Spinal cord (tissue), 10 donors: ENCODE data around the gene AIFM3. TPM values are rescaled to one million over a fixed set of nuclear protein-coding genes. Genes with fewer than 3 reads are reported as not detected.
A peak's percentile ranks its signal among the peaks of the same experiment; 100 is the strongest.

Experiments used
- DNase-seq, 6 donors: peaks; one replicate each; pipeline versions ENCODE4 v3.0.0 to v3.0.0-alpha.2; 2013 to 2015; ENCODE audit warnings: low spot score in 6 of 6, low read depth in 4 of 6
- H3K27ac ChIP-seq: one replicate; pipeline ENCODE4 v1.5.1; 2013; ENCODE audit warnings: low read depth, low read length, control low read depth
- H3K27me3 ChIP-seq: one replicate; pipeline ENCODE4 v1.6.1; 2013; ENCODE audit warnings: low read length; ENCODE audit not compliant: control insufficient read depth, insufficient read depth
- H3K36me3 ChIP-seq: one replicate; pipeline ENCODE4 v1.6.1; 2013; ENCODE audit warnings: low read length; ENCODE audit not compliant: control insufficient read depth, insufficient read depth
- H3K4me1 ChIP-seq: one replicate; pipeline ENCODE4 v1.6.1; 2013; ENCODE audit warnings: low read length; ENCODE audit not compliant: control insufficient read depth, insufficient read depth
- H3K4me3 ChIP-seq: one replicate; pipeline ENCODE4 v1.5.1; 2013; ENCODE audit warnings: low read depth, low read length, control low read depth
- H3K9me3 ChIP-seq: one replicate; pipeline ENCODE4 v1.6.1; 2013; ENCODE audit warnings: low read length; ENCODE audit not compliant: control insufficient read depth, insufficient read depth
- WGBS: methylation state at CpG from one replicate; pipeline ENCODE4 v1.1.5; 2013; ENCODE audit warnings: missing lambda C conversion rate; ENCODE audit not compliant: insufficient coverage; 5-methylcytosine and 5-hydroxymethylcytosine counted together
- polyA plus RNA-seq, 2 donors: library from polyadenylated mRNA; unstranded; fragments of 120-200 nt; gene quantifications; one replicate each; pipeline ENCODE4 v1.2.1, GENCODE V29; 2013; ENCODE audit not compliant: insufficient read length in 2 of 2
- total RNA-seq, 2 donors: library from RNA; depleted of rRNA in 1 of 2; stranded (reverse); fragments of 120-200 nt in 1 of 2; fragments of >200 nt in 1 of 2; gene quantifications; one replicate each; pipeline versions ENCODE4 v1.2.3 to v1.2.4, GENCODE V29; 2013 to 2014
- donor health status: healthy.

Gene AIFM3
- total and polyA plus RNA-seq, 4 donors: 29.4 to 147 (median 40.1) TPM

DNA sequence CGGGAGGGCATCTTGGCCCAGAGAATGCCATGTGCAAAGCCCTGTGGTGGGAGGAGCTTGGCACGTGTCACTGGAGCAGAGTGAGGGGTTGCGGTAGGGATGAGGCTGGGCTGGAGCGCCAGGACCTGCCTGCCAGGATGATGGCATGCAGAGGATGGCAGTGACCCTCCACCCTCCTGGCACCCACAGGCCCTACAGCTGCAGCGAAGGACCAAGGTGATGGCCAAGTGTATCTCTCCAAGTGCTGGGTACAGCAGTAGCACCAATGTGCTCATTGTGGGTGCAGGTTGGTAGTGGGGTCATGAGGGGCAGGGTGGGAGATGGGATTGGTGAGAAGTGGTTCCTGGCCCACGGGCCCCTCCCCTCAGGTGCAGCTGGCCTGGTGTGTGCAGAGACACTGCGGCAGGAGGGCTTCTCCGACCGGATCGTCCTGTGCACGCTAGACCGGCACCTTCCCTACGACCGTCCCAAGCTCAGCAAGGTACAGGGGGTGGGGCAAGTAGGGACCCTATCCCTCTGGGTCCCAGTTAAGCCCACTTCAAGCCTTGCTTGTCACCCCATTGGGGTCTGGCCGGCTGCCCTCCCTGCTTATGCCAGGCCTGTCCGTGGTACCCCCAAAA is 7.4 kb downstream of the AIFM3 start:
- Histone ChIP-seq H3K4me1 (peaks cover 15% of the 10 kb centered on the region), H3K4me3 (no peak overlapping the region), H3K9me3 (no peaks in the 10 kb centered on the region), H3K27ac (no peak overlapping the region), H3K36me3 (peaks cover 18% of the 10 kb centered on the region), H3K27me3 (no peaks in the 10 kb centered on the region)
- DNase-seq: no peak
- WGBS: 84% methylated on average over 9 of the region's 16 CpGs

DNA sequence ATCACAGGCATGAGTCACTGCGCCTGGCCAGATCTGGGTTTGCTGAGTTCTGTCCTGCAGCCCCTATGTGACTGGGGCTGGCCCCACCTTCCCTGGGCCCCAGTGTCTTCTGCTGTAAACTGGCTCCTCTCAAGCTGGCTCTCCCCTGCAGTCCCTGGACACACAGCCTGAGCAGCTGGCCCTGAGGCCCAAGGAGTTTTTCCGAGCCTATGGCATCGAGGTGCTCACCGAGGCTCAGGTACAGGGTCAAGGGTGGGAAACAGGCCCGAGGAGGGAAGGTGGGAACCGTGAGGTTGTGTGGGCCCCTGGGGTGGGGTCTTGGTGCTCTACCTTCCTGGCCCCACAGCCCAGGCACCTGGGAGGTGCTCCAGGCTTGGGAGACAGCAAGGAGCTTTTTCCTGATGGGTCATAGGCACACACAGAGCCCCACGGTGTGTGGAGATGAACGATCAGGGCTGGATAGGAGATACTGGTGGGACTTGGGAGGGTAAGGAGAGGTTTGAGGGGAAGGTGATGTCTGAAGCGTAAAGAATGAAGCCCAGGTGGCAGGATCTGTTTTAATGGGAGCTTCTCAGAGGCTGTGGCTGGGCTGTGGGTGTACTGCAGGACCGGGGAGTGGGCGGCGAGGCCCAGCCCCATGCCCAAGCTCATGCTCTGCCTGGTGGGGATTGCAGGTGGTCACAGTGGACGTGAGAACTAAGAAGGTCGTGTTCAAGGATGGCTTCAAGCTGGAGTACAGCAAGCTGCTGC is 8.7 kb downstream of the AIFM3 start:
- Histone ChIP-seq H3K4me3 (no peak overlapping the region), H3K36me3 (peaks cover 18% of the 10 kb centered on the region), H3K27ac (no peak overlapping the region), H3K27me3 (no peaks in the 10 kb centered on the region), H3K9me3 (no peaks in the 10 kb centered on the region), H3K4me1 (peaks cover 28% of the 10 kb centered on the region)
- WGBS: 87% methylated on average over 14 of the region's 14 CpGs
- no peak for DNase-seq

DNA sequence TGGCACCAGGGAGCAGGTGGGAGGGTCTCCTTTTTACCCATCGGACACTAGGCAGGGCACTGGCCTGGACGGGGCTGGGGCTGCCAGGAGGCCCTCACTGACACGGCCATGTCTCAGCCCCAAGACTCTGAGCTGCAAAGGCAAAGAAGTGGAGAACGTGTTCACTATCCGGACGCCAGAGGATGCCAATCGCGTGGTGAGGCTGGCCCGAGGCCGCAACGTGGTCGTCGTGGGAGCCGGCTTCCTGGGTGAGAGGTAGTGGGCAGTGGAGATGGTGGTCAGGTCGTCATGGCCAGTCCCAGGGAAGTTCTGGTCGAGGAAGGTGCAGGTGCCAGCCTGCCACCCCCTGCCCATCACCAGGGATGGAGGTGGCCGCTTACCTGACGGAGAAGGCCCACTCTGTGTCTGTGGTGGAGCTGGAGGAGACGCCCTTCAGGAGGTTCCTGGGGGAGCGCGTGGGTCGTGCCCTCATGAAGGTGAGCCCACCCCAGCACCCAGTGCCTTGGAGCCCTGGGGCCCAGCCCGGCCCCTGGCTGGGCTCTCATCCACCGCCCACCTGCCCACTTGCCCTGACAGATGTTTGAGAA is 9.3 kb downstream of the AIFM3 start:
- no peak overlapping the region for H3K4me3 ChIP-seq
- no peaks in the 10 kb centered on the region for H3K9me3 ChIP-seq
- H3K27me3 ChIP-seq: no peaks in the 10 kb centered on the region
- peaks cover 28% of the 10 kb centered on the region for H3K4me1 ChIP-seq
- peaks cover 18% of the 10 kb centered on the region for H3K36me3 ChIP-seq
- WGBS: 86% methylated on average over 22 of the region's 24 CpGs
- no peak for DNase-seq
- no peak overlapping the region for H3K27ac ChIP-seq

DNA sequence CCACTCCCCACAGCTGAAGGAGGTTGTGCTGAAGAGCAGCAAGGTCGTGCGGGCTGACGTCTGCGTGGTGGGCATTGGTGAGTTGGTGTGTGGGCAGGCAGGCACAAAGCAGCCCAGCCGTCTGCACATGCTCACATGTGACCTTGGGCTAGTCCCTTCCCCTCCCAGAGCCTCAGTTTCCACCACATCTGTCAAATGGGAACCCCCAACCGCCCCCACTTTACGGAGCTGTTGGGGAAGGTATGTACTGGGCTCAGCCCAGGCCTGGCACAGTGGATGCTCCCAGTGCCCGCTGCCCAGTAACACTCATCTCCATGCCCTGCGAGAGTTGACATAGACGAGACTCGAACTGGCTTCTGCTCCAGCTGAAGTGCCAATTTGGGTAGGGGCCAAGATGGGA is 10.0 kb downstream of the AIFM3 start:
- 87% methylated on average over 4 of the region's 11 CpGs for WGBS
- Histone ChIP-seq H3K4me3 (no peak overlapping the region), H3K27me3 (no peaks in the 10 kb centered on the region), H3K4me1 (peaks cover 29% of the 10 kb centered on the region), H3K27ac (no peak overlapping the region), H3K36me3 (peaks cover 18% of the 10 kb centered on the region), H3K9me3 (no peaks in the 10 kb centered on the region)
- no peak for DNase-seq

DNA sequence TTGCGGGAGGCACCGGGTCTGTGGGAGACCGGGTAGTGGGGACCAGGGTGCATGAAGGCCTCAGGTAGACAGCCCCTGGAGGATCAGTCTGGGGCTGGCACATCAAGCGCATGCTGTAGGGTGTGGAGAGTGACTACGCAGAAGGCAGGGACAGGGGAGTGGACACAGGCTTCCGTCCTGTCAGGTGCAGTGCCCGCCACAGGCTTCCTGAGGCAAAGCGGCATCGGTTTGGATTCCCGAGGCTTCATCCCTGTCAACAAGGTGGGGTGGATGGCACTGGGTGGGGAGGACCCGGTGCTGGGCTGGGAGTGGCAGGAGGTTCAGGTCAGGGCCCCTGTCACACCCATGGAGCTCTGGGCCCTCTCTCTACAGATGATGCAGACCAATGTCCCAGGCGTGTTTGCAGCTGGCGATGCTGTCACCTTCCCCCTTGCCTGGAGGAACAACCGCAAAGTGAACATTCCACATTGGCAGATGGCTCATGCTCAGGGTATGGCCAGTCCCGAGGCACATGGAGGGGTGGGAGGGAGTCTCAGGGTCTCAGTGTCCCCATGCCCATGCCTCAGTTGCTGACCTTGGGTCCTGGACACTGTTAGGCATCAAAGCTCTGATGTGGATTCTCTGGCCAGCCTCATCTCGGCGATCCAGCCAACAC is 10.6 kb downstream of the AIFM3 start:
- Histone ChIP-seq H3K36me3 (peaks cover 21% of the 10 kb centered on the region), H3K4me1 (peaks cover 32% of the 10 kb centered on the region), H3K4me3 (no peak overlapping the region), H3K9me3 (no peaks in the 10 kb centered on the region), H3K27me3 (no peaks in the 10 kb centered on the region), H3K27ac (no peak overlapping the region)
- 83% methylated on average over 16 of the region's 17 CpGs for WGBS
- DNase-seq: no peak

DNA sequence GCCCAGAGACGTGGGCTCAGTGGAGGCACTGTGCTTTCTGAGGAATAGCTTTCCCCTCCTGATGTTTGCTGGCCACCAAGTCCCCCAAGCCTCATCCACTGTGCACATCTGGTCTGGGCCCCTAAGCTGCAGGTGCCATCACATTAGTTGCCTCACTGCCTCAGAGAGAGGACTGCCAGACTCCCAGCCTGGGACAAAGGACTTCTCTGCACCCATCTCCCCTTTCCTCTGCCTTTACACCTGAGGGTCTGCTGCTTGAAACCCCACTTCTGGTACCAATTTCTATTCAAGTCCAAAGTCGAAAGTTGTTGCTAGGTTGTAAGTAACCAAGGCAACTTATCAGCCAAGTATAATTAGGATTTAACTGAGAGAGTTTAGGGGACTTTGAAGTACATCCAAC is 11.4 kb downstream of the AIFM3 start:
- Histone ChIP-seq H3K4me1 (peaks cover 40% of the 10 kb centered on the region), H3K27me3 (no peaks in the 10 kb centered on the region), H3K36me3 (peaks cover 20% of the 10 kb centered on the region), H3K4me3 (no peak overlapping the region), H3K27ac (no peak overlapping the region), H3K9me3 (no peaks in the 10 kb centered on the region)
- no peak for DNase-seq
- WGBS: 85% methylated on average over 1 of the region's 2 CpGs

DNA sequence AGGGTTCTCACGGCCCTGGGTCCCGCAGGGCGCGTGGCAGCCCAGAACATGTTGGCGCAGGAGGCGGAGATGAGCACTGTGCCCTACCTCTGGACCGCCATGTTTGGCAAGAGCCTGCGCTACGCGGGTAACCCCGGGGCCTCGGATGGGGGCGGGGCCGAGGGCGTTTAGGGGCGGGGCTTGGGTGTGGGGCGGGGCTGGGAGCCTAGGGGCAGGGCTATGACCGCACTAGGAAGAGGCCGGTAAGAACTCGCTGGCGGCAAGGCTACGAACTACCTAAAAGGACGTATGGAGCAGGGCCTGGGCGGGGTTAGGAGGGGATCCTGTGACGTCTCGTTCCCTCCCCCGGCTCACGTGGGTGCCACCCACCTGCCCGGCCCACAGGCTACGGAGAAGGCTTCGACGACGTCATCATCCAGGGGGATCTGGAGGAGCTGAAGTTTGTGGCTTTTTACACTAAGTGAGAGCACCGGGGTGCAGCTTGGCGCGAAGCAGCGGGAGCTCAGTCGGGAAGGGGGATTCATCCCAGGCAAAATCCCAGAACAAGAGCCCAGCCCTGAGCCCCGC is 12.3 kb downstream of the AIFM3 start:
- H3K4me3 ChIP-seq: peak overlapping the region; percentile 28
- no peak overlapping the region for H3K27ac ChIP-seq
- no peaks in the 10 kb centered on the region for H3K27me3 ChIP-seq
- WGBS: 7% methylated on average over 38 of the region's 39 CpGs
- H3K36me3 ChIP-seq: peaks cover 26% of the 10 kb centered on the region
- no peaks in the 10 kb centered on the region for H3K9me3 ChIP-seq
- peak in 2 of 6 donors; percentile 67 to 82 for DNase-seq
- peaks cover 43% of the 10 kb centered on the region for H3K4me1 ChIP-seq

DNA sequence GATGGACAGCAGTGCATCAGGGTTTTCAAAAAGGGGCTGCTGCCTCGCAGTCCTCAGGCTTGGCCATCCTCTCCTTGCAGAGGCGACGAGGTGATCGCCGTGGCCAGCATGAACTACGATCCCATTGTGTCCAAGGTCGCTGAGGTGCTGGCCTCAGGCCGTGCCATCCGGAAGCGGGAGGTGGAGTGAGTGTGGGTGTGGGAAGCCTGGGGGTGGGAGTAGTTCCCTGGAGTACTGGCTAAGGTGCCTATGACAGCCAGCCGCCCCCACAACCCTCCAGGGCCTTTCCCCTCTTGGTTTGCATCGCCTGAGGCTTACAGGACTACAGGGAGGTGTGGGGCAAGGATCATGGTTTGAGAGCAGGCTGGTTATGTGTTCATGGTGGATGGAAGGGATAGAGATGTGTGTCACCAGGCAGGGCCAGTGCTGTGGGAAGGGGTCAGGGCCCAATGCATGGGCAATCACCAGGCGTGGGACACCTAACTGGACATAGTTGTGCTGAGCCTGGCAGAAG is 12.9 kb downstream of the AIFM3 start:
- no peak for DNase-seq
- Histone ChIP-seq H3K36me3 (peaks cover 32% of the 10 kb centered on the region), H3K27ac (no peak overlapping the region), H3K4me1 (peaks cover 43% of the 10 kb centered on the region), H3K9me3 (no peaks in the 10 kb centered on the region), H3K4me3 (peak overlapping the region; percentile 28), H3K27me3 (no peaks in the 10 kb centered on the region)
- WGBS: 32% methylated on average over 11 of the region's 13 CpGs

DNA sequence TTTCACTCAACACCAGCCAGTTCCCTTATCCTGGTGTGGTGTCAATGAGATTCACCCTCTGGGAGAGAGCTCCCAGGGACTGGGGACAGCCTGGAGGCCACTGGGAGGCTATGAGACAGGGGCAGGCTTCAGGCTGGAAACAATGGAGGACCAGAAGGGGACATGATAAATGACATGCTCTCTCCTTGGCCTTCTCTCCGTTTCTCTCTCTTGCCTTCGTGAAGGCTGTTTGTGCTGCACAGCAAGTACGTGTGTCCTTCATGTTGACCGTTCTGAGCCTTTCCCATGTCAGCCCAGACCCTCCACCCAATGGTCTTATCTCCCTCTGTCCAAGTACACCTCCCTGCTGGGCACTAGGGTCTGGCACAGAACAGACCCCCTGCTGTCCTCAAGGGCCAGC is 13.5 kb downstream of the AIFM3 start:
- Histone ChIP-seq H3K27ac (no peak overlapping the region), H3K27me3 (no peaks in the 10 kb centered on the region), H3K36me3 (peaks cover 35% of the 10 kb centered on the region), H3K4me1 (peaks cover 43% of the 10 kb centered on the region), H3K9me3 (no peaks in the 10 kb centered on the region), H3K4me3 (no peak overlapping the region)
- 62% methylated on average over 4 of the region's 4 CpGs for WGBS
- DNase-seq: no peak
